Measurements from ENCODE around the gene TRPM3.

TRPM3 gene

GRCh38 chr9:71121275-71122021 is at the start of gene TRPM3:
Gene TRPM3, minus strand, starts transcription at chr9:71121621. Its CDS starts 267 bp downstream, at chr9:71121354.
- DNase-seq, result no peak

DNA sequence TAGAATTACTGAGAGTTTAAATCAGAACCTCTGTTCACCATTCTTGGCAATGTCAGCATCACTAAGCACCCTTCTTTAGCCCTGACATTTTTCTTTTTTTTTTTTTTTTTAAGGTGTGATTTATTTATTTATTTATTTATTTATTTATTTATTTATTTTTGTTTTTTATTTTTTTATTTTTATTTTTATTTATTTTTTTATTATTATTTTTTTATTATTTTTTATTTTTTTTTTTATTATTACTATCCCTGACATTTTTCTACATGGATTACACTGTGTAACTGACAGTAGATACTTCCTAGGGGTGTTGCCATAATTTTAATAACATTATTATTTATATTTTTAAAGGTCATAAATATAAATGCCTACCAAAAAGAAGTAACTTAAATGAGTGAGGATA is 47.0 kb upstream of the TRPM3 start:
- no peak for DNase-seq

GRCh38 chr9:71162126-71162525 is 40.7 kb upstream of the TRPM3 start:
- DNase-seq, result no peak

DNA sequence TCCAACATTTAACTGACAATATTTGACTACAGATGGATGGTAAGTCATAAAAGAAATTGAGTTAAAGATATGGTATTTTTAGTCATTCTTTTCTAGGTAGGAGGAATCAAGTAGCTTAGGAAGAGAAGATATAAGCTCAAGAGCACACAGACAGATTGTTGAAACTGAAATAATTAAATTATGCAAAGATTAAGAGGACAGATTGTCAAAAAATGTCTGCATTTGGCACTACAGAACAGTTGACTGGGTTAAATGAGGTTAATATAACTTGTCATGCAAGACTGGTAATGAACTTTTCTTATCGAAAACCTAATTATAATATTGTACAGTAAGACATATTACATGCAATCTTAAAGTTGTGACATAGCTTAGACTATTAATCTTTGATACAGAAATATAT is 36.3 kb upstream of the TRPM3 start:
- no peak for DNase-seq

GRCh38 chr9:71147368-71147767 is 25.9 kb upstream of the TRPM3 start:
- DNase-seq, result no peak

- no peak for DNase-seq
Observed at GRCh38 chr9:71146511-71146910, 25.1 kb upstream of the TRPM3 start.

GRCh38 chr9:71145179-71145578 is 23.8 kb upstream of the TRPM3 start:
- DNase-seq, result no peak

GRCh38 chr9:71144495-71144894 is 23.1 kb upstream of the TRPM3 start:
- no peak for DNase-seq

- DNase-seq, result no peak
Observed at GRCh38 chr9:71136696-71137095, 15.3 kb upstream of the TRPM3 start.

DNA sequence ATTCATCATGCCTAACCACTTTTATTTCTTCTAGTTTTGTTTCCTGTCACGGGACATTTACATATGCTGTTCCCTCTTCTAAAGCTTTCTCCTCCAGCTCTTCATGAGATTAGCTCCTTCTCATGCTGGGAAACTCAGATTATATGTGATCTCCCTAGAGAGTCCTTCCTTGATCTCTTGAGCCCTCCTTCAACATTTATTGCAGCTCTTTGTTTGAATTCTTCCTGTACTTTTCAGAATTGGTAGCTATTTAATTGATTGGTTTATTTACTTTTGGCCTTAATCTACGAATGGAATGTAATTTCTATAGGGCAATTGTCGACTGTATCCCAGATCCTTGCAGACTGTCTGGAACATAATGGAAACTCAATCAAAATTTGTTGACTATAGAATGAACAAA is 9.7 kb upstream of the TRPM3 start:
- DNase-seq, result no peak

DNA sequence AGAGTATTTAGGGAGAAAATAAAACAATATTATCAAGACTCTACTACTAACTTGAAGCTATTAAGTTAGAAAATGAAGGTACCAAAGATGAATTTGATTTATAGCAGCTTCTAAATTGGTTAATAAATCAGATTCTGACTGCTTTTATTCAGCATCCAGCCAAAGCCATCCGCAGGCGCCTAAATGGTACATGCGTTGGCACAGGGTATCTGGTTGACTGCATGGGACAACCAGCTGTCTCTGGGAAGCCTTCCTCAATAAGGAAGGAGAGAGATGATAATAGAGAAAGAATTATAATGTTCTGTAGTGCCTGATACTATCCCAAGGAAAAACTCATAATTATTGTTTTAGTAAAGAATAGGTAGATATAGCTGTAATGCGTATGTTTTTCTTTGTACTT is 9.1 kb upstream of the TRPM3 start:
- no peak for DNase-seq

DNA sequence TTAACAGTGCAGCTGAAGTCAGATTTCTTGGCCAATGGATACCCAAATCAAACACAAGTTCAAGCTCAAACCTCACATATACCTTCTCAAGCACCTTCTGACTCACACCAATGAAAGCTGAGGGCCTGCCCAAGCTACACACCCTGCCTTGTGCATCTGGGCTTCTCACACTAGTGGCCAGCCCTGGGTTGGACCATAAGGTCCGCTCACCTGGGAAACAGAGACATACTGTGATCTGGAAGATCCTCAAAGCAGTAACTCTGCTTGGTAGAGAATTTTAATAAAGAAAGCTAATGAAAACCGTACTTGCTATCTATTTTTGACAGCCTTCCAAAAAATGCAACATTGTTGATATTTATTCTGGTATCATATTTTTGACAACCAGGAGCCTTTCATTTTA is 7.4 kb upstream of the TRPM3 start:
- no peak for DNase-seq

- DNase-seq, result no peak
Observed at GRCh38 chr9:71127301-71127700, 5.9 kb upstream of the TRPM3 start.

- no peak for DNase-seq
Observed at GRCh38 chr9:71122421-71122820, 1.0 kb upstream of the TRPM3 start.

GRCh38 chr9:71122022-71122275 is 528 bp upstream of the TRPM3 start:
- no peak for DNase-seq

DNA sequence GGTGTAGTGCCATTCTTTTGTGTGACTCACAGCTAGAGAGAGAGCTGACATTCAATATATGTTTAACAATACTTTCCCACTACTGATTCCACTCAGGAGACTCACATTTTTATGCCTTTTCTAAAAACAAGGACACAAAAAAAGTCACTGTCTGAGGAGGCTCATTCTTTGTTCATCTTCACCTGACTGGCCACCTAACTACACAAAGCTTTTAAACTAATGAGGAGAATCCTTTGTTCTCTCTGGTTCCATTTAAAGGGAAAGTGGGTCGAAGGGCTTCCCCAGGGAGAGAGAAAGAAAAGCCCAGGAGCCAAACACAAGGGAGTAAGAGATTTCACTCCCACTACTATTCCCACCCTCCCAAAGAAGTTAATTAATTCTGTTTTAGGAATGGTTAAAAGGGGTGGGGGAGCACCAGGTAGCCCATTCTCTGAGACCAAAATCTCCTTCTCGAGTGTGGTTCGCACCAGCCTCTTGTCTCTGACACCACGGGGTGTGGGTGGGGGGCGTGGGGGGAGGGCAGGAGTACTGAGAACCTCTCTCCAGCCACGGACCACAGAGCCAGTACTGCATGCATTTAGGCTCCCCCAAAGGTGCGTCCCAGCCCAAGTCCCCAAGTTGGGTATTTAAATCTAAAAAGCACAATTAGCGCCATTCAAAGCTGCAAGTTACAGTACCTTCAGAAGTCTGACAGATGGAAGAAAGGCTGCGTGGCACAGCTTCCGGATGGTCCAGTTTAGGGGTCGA is 747 bp downstream of the TRPM3 start:
- DNase-seq, result no peak

DNA sequence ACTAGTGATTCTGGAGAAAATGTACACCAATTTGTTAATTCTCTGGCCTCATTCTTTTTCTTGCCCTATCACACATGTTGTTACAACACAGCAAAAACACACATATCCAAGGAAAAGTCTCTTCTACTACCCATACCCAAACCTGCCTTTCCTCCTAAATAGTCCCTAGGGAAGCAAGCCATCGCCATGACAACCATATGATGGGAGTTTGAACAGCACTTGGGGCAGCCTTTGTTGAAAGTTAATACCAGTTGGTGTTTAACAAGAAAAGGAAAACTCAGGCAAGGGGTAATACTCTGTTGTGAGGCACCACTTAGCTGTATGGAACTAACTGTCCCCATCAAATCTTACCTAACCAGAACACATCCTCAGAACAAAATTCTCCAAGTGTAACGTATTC is 1.7 kb downstream of the TRPM3 start:
- DNase-seq, result no peak

DNA sequence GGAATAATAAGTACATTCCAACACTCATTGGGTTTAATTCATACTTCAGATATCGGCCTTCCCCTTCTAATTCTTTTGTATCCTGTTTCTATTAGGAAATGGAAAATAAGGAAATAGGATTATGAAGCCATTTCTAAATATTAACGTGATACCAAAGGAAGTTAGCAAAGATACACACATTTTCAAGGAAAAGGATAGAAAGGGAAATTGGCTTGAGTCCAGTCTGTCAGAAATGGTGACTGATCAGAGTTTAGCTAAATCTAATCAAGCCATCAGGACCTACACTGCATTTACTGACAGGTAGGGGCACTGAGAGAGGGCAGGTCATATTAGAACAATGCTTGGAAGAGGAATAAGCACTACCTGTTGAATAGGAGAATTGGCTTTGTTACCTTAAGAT is 3.1 kb downstream of the TRPM3 start:
- DNase-seq, result no peak

DNA sequence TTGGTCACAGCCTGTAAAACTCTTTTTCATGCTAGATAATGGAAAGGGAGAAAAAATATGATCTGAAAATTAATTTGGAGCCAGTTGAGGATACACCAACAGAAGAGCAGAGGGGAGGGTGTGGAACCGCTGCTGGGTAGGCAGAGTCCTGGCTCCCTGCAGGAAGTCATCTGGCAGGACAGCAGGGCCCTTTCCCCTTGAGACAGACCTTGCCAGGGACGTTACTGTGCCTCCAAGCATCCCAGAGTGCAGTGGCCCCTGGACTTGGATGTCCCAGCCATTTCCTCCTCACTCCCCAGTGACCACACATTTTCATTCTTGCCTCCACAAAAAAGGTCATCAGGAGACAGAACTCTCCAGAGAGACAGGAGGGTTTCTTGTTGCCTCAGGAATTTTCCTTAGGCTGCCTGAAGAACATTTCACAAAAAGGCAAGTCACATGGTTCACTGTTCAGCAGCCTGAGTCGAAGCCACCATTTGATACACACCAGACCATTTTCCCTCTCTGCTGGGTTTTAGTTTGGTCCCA is 5.9 kb downstream of the TRPM3 start:
- DNase-seq, result no peak

DNA sequence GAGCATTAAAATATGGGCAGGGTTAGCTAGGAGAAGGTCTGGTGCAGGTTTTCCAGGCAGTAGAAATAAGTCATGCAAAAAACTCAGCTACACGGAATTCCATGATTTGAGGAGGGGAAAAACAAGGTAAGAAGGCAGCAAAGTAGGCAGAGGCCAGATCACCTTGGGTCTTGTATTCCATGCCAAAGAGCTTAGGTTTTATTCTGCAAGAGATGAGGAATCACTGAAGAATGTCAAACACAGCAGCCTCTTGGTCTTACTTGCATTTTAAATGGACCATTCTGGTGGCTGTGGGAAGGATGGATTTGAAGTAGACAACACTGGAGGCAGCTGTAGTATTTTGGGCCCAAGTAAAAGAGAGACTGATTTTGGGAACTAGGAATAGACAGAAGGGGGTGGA is 8.6 kb downstream of the TRPM3 start:
- DNase-seq, result no peak

DNA sequence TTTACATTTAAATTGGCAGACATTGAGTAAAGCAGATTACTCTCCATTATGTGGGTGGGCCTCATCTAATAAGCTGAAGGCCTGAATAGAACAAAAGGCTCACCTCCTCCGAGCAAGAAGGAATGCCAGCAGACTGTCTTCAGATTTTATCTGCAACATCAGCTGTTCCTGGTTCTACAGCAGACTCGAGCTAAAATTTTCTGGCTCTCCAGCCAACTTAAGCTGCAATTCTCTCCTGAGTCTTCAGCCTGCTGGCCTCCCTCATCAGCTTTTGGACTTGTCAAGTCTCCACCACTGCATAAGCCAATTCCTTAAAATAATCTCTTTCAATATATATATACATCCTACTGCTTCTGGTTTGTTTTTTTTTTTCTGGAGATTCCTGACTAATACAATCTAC is 12.5 kb downstream of the TRPM3 start:
- no peak for DNase-seq

DNA sequence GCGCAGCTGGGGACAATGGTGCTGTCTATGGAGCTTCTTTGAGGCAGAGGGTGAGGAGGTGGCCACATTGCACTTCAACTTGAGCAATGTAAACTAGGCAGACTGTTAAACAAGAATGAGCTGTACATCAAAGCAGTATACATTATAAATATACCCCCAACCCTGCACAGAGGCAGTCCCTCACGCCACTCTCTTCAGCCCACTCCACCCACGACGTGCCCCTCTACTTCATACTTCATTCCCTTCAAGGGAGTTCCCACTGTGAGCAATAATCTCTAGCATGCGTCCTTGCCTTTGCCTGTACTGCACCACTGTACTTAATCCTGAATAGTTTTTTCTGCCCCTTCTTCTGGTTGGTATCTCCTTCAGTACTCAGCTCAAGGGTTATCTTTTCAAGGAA is 14.4 kb downstream of the TRPM3 start:
- DNase-seq, result no peak

- DNase-seq, result no peak
Observed at GRCh38 chr9:71105192-71105591, 16.2 kb downstream of the TRPM3 start.

DNA sequence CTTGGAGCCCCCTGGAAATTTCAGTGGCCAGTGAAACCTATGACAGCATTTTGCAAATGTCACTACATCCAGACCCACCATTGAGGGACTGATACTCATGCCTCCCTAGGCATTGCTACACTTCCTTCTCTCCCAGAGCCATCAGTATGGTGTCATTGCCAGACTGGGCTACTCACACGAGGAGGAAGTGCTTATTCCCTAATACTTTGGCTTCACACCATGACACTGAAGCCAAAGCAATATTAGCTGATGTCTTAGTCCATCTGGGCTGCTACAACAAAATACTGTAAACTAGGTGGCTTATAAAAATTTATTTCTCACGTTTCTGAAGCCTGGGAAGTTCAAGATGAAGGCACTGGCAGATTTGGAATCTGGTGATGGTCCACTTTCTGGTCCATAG is 22.6 kb downstream of the TRPM3 start:
- DNase-seq, result no peak

DNA sequence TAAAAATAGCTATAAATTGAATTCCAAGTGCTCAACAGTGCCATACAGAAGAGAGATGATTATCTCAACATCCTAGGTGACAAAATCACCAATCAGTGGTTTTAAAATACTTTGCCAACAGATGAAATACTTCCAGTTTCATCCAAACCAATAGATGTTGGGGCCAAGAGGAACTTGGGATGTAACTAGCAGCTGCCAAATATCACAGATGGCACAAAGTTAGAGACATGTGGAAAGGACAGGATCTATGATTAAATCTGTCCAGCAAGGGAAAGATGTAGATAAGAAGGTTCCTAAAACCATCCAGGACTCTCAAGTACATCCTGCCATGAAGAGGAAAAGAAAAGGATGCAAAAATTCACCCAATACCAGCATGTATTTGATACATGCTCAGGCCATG is 23.8 kb downstream of the TRPM3 start:
- no peak for DNase-seq
